Lower leg skin (tissue), 4 donors: Measurements from ENCODE around the gene GALC. TPM values are rescaled to one million over a fixed set of nuclear protein-coding genes. Genes with fewer than 3 reads are reported as not detected.

Experiments used
- DNase-seq, 2 donors: peaks; one replicate each; pipeline ENCODE4 v3.0.0-alpha.2; 2019; ENCODE audit warnings: low spot score in 2 of 2
- H3K4me3 ChIP-seq: fragments of 200-600 bp; sonication (generic); 2 replicates; pipeline ENCODE4 v1.5.1; 2017; ENCODE audit warnings: mild to moderate bottlenecking, low read depth; ENCODE audit not compliant: poor library complexity, severe bottlenecking
- CTCF ChIP-seq, 3 donors: fragments of 450-650 bp; IDR thresholded peaks; one replicate each; pipeline ENCODE4 v1.5.1; 2016; ENCODE audit warnings: antibody characterized with exemption in 3 of 3, mild to moderate bottlenecking in 3 of 3, moderate library complexity in 2 of 3
- POLR2A ChIP-seq, 2 donors: fragments of 450-650 bp; IDR thresholded peaks; one replicate each; pipeline ENCODE4 v1.6.1; 2016 to 2017; ENCODE audit warnings: antibody characterized with exemption in 2 of 2, mild to moderate bottlenecking in 1 of 2, moderate library complexity in 1 of 2
- WGBS, 2 donors: methylation state at CpG; one replicate each; pipeline ENCODE4 v1.1.5; 2018; 5-methylcytosine and 5-hydroxymethylcytosine counted together
- intact Hi-C: fragments of 100-400 bp; cut with DNase I; formaldehyde crosslinking; loops from one replicate; pipeline ENCODE4 v1.15.0; 2023; ENCODE audit warnings: low total_unique reads
- total RNA-seq, 4 donors: library from RNA; depleted of rRNA; stranded (reverse); fragments of >200 nt; gene quantifications; one replicate each; pipeline ENCODE4 v1.1.0, GENCODE V29; 2016

The GALC gene
- total RNA-seq, 4 donors from 2014 or later = 10.7 to 31.2 (median 24.0) TPM

- no peak for TF ChIP-seq POLR2A (IDR thresholded peaks at IDR 0.05)
- TF ChIP-seq CTCF (IDR thresholded peaks at IDR 0.05) = no peak
- no peak overlapping the region for H3K4me3 ChIP-seq
- 66 to 71% methylated on average over 4 of the region's 4 CpGs for WGBS, 2 donors
- intact Hi-C loops = no loop called here
- DNase-seq = peak in 1 of 2 donors; percentile 34
Measured at GRCh38 chr14:87990682-87991081, 2.3 kb downstream of the GALC start.

- intact Hi-C loops = no loop called here
- TF ChIP-seq POLR2A (IDR thresholded peaks at IDR 0.05) (no peak), CTCF (IDR thresholded peaks at IDR 0.05) (no peak)
- WGBS, 2 donors = 57 to 59% methylated on average over 2 of the region's 2 CpGs
- DNase-seq = no peak
- H3K4me3 ChIP-seq = no peak overlapping the region
Measured at GRCh38 chr14:87989956-87990299, 3.1 kb downstream of the GALC start.

- 96 to 97% methylated on average over 5 of the region's 5 CpGs for WGBS, 2 donors
- no peak for TF ChIP-seq POLR2A (IDR thresholded peaks at IDR 0.05)
- no peak for TF ChIP-seq CTCF (IDR thresholded peaks at IDR 0.05)
- DNase-seq = no peak
- H3K4me3 ChIP-seq = no peak overlapping the region
- intact Hi-C loops = no loop called here
Measured at GRCh38 chr14:87989221-87989955, 3.6 kb downstream of the GALC start.

DNA sequence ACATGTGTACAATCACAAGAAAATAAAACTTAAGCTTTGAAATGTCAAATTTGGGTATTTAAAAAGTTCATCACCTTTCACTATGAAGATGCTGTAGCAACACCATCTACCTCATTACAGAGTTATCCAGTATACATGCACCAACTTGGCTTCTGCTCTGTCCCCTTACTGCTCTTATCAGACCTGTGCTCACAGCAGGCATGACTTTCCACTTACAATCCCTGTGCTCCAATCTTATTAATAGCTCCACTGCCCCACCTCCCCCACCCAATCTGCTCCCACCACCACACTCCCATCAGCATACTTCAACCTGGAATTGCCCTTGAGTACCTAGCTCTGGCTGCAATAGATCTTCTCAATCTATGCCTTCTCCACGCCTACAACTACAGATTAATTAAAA, 13.3 kb downstream of the GALC start:
- intact Hi-C loops = no loop called here
- no peak overlapping the region for H3K4me3 ChIP-seq
- TF ChIP-seq CTCF (IDR thresholded peaks at IDR 0.05) = no peak
- DNase-seq = no peak
- 96 to 100% methylated on average over 1 of the region's 1 CpG for WGBS, 2 donors

- no peak overlapping the region for H3K4me3 ChIP-seq
- intact Hi-C loops = no loop called here
- TF ChIP-seq POLR2A (IDR thresholded peaks at IDR 0.05) = no peak
- no peak for TF ChIP-seq CTCF (IDR thresholded peaks at IDR 0.05)
- DNase-seq = no peak
Measured at GRCh38 chr14:87975636-87976035, 17.3 kb downstream of the GALC start.

DNA sequence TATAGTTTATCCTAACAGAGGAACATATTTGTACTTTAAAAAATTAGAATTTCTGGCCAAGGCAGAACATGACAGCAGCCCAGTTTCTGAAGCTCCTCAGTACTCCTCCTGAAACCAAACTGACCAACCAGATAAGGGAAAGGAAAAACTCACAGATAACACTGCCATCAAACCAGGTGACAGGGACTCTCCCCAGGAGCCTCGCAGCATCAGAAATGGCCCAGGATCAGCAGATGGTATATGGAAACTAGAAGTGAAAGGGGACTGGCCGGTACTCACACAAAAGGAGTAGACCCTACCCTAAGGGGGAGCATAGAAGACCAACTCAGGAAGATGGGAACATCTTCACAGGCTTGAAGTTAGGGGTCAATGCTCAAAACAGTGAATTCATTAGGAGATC, 22.0 kb downstream of the GALC start:
- TF ChIP-seq CTCF (IDR thresholded peaks at IDR 0.05) (no peak), POLR2A (IDR thresholded peaks at IDR 0.05) (no peak)
- WGBS, 2 donors = 93 to 96% methylated on average over 2 of the region's 2 CpGs
- DNase-seq = no peak
- intact Hi-C loops = no loop called here
- H3K4me3 ChIP-seq = no peak overlapping the region
